C4-2B (cell line): ENCODE measurements around the gene SNRNP40.

Experiments used
- ZFX ChIP-seq: fragments of 450-650 bp; IDR thresholded peaks from 2 replicates; pipeline ENCODE4 v1.6.1; 2017
- TF ChIP-seq, protein P1 (sequence below): fragments of 450-650 bp; conservative IDR thresholded peaks from 2 replicates; pipeline ENCODE4 v1.5.1; 2017; ENCODE audit warnings: mild to moderate bottlenecking

GRCh38 chr1:31273619-31274018 lies 23.0 kb downstream of the SNRNP40 start:
- TF ChIP-seq, protein P1, sequence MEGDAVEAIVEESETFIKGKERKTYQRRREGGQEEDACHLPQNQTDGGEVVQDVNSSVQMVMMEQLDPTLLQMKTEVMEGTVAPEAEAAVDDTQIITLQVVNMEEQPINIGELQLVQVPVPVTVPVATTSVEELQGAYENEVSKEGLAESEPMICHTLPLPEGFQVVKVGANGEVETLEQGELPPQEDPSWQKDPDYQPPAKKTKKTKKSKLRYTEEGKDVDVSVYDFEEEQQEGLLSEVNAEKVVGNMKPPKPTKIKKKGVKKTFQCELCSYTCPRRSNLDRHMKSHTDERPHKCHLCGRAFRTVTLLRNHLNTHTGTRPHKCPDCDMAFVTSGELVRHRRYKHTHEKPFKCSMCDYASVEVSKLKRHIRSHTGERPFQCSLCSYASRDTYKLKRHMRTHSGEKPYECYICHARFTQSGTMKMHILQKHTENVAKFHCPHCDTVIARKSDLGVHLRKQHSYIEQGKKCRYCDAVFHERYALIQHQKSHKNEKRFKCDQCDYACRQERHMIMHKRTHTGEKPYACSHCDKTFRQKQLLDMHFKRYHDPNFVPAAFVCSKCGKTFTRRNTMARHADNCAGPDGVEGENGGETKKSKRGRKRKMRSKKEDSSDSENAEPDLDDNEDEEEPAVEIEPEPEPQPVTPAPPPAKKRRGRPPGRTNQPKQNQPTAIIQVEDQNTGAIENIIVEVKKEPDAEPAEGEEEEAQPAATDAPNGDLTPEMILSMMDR, result no peak
- TF ChIP-seq ZFX, result no peak
